Activated CD8-positive, alpha-beta memory T cell treated with anti-CD3 and anti-CD28 coated beads for 48 hours (primary cell): ENCODE results near the gene NINL.
"Not testable (repeated sequence)": the region's sequence is repeated elsewhere in the genome, so short reads cannot be mapped to it uniquely, and the experiment has no call there.

Experiments used
- DNase-seq, 3 experiments: peaks; one replicate each; pipeline ENCODE4 v3.0.0-alpha.2; 2020; ENCODE audit warnings: low read depth in 2 of 3, low spot score in 2 of 3

The NINL gene

DNA sequence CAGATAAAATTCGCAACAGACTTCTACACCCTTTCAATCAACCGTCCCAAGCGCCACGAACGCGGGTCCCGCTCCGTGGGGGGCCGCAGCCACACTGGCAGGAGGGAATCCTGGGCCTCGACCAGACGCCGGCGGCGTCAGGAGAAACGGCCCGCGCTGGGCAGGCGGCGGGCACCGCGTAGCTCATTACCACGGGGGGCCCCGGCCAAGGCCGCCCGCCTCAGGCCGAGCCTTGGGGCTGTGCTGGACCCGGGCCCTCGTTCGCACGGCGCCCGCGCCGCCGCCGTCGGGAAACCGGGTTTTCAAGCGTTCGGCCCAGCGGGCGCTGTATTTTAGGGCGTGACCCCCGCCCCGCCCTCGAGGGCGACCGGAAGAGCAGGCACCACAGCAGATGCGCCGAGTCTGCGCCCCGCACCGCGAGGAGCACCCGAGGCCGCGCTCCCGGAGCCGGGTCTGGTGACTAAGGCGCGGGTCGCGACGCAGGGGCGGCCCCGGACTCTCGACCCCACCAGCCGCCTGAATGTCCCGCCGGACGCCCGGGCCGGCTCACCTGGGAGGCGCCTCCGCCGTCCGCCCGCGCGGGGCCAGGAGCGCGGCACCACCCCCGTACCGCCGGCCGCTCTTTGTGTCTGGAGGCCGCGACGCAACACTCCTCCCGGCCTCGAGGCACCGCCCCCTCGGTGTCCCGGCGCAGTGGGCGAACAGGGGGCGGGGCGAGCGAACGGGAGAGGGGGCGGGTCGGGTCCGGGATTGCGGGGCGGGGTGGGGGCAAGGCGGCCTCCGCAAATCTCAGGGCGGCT is at the start of gene NINL:
TSS of gene NINL (minus strand) at position 627 of the 800 bp plus-strand sequence. CDS start 58,944 bp downstream, outside the sequence.
- DNase-seq, result peak in 2 of 3 experiments; percentile 18 to 20

DNA sequence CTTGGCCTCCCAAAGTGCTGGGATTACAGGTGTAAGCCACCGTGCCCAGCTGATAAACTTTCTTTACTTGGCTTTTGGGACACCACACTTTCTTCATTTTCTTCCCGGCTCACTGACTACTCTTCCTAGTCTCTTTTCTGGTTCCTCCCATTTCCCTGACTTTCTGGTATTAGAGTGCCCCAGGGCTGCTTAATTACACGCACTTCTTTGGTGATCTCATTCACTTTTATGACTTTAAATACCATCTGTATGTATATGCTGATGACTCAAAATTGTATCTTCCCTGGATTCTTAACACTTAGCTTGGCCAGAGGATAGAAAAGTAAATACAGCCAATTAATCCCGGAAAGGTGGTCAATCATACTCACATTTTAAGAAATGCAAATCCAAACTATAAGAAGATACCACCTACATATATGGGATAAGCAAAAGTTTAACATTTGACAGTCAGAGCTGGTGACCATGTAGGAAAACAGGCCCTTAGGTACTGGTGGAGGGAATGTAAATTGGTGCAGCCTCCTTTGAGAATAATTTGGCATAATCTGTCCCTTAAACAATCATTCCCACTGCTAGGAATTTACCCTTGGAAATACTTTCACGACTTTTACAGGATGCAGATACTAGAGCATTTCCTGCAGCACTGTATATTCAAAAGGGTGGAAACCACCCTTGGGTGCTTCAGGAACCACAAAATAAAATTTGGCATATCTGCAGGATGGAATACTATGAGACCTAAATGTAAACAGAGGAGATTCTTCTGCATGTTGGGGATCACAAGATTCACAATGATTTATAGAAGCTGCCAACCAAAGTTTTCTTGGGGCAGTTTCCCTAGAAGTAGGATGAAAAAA is 47.8 kb upstream of the NINL start:
- DNase-seq, result no peak

DNA sequence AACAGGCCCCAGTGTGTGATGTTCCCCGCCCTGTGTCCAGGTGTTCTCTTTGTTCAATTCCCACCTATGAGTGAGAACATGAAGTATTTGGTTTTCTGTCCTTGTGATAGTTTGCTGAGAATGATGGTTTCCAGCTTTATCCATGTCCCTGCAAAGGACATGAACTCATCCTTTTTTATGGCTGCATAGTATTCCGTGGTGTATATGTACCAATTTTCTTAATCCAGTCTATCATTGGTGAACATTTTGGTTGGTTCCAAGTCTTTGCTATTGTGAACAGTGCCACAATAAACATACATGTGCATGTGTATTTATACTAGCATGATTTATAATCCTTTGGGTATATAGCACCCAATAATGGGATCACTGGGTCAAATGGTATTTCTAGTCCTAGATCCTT is 45.3 kb upstream of the NINL start:
- not testable (repeated sequence) for DNase-seq

DNA sequence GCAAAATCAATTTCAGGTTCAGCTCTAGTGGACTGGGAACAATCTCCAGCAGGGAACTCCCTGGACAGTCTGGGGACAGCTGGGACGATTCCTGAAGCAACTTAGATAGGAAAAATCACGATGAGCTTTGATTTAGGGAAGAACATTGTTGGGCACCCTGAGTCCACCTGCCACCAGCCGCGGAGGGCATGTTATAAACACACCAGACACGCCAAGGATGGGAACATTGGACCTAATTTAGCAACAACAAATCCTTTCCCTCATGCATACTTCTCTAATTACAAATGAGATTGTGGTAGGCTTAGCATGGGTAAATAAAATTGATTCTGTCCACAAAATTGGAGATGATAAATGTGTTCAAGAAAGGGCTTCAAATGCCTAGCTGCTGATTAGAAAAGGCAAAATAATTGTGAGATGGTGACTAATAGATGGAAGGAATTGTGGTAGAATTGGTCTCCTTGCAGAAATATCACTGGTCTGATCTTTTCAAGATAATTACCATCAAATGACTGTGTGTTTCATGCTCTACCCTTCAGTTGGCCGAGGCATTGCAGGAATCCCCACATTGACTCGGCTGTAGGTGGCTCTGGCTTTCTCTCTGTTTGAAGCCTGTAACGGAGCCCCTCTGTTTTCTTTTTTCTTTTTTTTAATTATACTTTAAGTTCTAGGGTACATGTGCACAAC is 44.6 kb upstream of the NINL start:
- DNase-seq, result no peak

DNA sequence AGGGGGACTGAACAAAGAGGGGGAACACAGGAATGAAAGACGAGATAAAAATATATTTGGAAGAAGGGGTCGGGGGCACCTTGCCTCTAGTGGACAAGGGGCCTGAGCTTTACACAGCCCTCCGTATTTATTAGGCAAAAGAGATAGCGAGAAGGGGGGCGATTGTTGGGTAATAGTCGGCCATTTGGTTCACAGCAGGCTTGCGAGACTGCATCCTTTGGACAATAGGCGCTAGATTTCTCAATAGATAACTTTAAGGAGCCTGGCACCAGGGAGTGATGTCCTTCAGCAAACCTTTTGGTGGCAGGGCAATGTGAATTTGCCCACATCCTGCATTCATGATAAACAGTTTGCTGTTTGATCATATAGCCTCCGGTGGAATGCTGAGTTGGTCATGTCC is 41.4 kb upstream of the NINL start:
- DNase-seq, result no peak

DNA sequence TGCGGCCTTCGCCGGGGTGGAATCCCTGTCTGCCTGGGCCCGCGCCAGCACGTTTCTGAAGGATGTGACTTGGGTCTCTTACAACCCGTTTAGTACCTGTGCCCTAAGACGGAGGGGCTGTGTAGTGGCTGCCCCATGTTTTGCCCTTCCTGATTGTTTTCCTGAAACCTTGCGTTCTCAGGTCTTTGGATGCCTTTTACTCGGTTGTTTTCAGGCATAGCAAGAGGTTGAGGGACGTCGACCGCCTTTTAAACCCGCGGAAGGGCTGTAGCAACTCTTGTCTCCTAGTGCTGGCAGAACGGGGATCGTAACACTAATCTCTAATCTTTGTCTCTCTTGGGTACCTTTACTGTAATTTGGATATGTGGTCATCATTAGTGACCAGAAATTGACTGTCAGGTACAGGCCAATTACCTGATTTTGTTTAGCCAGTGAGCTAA is 39.2 kb upstream of the NINL start:
- DNase-seq, result peak in 1 of 3 experiments; percentile 28

DNA sequence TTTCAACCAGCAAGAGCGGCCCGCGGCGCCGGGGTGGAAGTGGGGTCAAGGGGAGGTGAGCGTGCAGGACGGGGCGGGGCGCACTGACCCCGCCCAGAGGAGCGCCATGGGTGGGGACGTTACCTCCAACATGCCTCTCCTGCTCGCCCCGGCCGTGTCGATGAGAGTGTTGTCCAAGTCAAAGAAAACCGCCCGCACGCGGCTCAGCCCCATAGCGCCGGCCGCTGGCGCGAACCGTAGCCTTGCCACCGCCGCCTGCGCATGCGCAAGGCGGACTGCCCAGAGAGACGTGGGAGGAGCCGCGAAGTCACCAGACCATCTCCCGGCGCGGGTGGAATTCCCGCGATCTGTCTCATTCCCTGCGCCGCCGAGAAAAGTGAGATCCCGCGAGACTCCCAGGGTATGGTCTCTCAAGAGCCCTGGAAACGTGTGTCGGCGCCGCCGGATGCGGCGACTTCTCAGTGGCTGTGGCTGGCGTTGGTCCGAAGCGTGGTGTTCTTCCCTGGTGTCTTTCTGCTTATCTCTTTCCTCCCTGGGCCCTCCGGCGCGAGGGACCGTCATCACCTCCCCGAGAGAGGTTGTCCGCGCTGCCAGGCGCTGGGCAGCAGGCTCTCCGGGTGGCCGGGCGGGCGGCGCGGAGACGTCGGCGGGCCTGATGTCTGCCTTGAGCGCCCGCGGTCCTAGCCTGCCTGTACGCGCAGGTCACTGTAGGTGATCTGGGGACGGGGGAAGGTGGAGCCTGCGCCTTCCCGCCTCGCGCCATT is 38.6 kb upstream of the NINL start, which contains the start of gene NANP:
TSS of gene NANP (minus strand) at position 279 of the 764 bp plus-strand sequence. CDS start at position 213, 66 bp downstream.
- DNase-seq, result peak; percentile 75 to 84 (median 81)

DNA sequence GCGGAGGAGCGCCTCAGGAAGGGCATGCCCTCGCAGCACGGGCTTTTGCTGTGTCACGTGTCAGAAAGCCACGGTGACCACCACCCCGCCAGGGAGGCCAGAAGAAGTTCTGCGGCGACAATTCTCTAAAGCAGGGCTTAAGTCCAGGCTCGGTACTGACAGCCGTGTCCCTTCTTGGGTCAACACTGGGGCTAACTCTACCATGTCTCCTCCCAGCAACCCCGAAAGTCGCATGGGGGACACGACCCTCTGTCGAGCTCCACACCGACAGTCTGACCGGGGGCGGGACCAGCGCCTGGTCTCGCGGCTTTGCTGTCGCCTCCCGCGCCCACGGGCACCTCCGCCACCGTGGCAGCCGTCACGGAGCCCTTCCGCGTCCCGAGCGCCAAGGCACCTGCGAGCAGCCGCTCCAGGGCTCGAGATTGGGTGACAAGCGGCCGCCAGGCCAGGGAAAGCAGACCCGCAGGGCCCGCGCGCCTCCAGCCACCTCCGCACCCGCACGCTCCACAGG is 37.9 kb upstream of the NINL start:
- peak in 2 of 3 experiments; percentile 18 for DNase-seq

DNA sequence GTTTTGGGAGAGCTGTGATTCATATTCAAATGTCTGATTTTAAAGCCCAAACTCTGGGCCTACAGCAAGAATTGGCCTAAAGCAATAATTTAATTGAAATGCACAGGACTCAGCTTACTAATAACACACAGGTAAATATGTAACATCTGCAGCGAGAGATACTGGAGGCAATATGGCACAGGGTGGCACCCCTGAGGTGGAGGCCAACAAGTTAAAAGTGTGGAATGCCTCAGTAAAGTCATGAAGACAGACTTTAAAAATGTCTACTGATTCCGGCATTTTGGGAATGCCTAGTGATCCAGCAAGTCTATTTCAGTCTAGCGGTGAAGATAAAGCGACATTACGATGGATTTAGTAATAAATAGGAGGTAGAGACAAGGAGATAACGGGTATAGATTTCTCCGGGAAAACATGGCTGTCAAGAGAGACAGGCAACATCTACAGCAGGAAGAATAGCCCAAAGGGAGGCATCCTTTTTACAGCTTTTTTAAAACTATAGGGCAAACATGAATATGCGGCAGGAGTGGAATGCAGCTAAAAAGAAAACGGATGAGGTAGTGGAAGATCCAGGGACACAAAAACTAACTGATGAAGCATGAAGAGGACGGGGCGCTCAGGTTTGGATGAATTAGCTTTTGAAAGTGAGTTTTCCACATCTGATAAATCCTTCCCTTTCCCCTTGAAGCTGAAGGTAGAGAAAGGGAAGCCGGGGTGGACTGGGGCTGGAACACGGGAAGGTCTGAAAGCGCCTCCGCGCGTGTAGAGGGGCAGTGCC is 37.3 kb upstream of the NINL start:
- no peak for DNase-seq

DNA sequence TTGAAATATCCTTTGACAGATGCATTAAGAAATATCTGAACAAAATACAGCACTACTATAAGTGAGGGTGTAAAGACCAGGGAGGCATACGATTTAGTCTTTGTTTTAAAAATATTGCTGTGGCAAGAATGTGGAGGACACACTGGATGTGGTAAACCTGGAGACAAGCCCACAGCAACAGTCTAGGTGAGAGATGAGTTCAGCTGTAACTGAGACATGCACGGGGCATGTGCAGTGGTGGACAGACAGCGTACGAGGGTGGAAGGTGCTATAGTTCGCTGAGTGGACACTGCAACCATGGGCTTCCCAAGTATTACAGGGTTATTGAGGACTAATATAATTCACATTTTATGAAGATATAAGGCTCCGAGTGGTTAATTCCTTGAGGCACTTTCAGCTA is 36.7 kb upstream of the NINL start:
- no peak for DNase-seq

DNA sequence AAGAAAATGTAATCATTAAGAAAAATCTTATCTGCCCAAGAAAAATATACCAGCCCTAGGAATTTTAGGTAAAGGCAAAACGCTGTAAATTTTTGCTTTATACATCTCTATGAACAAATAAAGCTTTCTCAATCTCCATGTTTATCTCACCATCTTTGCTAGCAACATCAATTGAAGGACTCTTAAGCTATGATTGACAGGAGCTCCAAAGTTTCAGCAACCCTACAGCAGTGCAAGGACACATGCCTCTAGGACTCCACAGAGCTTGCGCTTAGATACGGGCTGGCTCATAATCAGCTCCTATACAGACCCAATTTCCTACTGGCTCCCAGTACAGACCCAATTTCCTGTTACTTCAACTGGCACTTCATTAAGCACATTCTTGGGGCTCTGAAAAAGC is 34.2 kb upstream of the NINL start:
- DNase-seq, result no peak

DNA sequence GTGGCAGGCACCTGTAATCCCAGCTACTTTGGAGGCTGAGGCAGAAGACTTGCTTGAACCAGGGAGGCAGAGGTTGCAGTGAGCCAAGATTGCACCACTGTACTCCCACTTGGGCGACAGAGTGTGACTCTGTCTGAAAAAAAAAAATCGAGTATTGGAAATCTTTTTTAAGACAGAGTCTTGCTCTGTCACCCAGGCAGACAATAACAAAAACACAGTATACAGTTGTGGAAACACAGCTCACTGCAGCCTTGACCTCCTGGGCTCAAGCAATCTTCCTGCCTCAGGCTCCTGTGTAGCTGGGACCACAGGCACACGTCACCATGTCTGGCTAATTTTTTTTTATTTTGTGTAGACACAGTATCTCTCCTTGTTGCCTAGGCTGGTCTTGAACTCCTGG is 23.4 kb upstream of the NINL start:
- DNase-seq, result no peak

DNA sequence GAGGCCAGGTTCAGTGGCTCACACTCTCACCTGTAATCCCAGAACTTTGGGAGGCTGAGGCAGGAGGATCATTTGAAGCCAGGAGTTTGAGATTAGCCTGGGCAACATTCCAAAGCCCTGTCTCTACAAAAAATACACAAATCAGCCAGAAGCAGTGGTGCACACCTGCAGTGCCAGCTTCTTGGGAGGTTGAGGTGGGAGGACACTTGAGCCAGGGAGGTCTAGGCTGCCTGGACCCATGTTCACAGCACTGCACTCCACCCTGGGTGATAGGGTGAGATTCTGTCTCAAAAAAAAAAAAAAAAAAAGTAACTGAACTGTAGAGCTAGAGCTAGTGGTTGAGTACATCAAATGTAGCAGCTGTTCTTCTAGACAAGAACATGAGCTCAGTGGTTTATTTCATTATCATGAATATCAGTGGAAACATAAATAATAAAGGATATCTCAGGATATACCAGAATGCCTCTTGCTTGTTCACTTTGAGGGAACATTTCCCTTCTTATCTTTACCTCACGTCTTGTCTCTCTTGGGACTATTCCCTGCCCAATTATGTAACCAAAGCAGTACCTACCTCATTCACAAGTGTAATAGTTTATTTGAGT is 20.9 kb upstream of the NINL start:
- no peak for DNase-seq

DNA sequence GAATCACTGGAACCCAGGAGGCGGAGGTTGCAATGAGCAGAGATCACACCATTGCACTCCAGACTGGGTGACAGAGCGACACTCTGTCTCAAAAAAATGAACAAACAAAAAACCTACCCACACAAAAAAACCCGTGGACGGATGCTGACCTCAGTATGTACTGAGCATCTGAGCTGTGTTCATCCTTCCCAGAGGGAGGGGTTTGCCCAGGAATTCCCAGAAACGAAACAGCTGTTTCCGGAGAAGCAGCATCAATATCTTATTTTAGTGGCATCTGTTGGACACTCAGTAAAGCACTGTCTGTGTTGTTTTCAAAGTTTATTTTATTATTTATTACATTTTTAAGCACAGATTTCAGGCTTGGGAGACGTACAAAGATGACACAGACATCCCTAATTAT is 19.8 kb upstream of the NINL start:
- no peak for DNase-seq

DNA sequence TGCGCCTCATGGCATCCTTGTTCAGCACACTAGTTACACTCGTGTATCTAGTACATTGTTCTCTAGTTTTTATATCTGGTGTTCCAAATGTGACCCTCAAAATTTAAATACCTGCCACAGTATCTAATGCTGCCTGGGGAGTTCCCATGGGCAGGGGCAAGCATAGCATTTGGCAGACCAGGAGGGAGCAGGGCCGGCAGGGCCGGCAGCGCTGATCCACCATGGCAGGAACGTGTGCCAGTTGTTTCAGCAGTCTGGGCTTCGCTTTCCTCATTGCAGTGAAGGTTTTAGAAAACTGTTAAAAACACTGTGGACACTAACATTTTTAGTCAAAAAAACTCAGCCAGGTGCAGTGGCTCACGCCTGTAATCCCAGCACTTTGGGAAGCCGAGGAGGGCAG is 19.3 kb upstream of the NINL start:
- DNase-seq, result no peak

DNA sequence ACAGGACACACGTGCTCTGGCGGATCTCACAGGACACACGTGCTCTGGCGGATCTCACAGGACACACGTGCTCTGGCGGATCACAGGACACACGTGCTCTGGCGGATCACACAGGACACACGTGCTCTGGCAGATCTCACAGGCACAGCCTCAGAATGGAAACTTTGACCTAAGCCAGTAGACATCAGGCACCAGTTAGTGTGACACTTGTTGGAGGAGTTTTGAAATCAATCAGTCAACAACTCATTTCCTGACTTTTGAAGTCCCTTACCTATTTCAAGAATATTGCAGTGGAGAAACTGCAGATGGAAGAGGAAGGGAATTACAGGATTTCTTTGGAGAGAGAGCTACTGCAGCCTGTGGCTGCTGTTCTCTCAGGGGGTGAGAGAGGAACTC is 17.6 kb upstream of the NINL start:
- not testable (repeated sequence) for DNase-seq

DNA sequence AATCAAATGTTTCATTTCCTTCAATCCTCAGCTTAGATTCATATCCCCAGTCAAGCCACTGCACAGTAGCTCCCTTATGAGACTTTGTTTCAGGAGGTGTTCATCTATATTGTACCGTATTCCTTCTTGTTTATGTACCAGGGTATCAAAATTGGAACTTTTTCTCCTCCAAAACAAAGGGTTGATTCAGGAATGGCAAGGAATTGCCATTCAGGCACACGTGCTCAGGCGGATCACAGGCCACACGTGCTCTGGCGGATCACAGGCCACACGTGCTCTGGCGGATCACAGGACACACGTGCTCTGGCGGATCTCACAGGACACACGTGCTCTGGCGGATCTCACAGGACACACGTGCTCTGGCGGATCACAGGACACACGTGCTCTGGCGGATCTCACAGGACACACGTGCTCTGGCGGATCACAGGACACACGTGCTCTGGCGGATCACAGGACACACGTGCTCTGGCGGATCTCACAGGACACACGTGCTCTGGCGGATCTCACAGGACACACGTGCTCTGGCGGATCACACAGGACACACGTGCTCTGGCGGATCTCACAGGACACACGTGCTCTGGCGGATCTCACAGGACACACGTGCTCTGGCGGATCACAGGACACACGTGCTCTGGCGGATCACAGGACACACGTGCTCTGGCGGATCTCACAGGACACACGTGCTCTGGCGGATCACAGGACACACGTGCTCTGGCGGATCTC is 17.0 kb upstream of the NINL start:
- not testable (repeated sequence) for DNase-seq

DNA sequence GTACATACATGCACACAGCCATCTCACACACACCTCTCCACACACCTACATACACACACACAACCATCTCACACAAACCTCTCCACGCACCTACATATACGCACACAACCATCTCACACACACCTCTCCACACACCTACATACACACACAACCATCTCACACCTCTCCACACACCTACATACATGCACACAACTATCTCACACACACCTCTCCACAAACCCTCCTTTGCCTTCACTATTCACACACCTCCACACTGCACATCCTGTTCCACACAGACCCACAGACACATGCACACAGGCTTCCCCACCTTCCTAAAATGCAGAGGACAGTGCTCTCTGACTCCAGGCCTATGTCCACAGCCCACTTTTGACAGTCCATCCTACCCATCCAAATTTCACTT is 16.3 kb upstream of the NINL start:
- DNase-seq, result no peak

DNA sequence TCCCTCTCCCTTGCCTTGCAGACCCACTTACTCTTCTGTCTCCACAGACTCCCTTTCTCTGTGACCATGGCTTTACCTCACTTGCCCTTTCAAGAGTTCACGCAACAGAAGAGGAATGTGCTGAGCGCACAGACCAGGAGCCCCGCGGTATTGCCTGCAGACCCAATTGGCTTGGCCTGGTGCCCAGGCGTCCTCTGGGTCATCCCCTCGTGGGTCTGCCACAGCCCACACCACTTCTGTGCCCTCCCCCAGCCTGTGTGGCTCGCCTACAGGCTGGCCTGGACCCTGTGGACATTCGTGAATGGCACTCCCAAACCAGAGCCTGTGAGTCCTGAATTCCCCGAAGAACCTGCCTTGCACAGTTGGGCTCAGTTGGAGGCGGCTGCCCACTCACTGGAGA is 15.3 kb upstream of the NINL start:
- DNase-seq, result no peak
